Hepatocyte (in vitro differentiated cells): ENCODE data around the gene MADD. TPM values are rescaled to one million over a fixed set of nuclear protein-coding genes. Genes with fewer than 3 reads are reported as not detected.

Source experiments
- DNase-seq: peaks from one replicate; pipeline ENCODE4 v3.0.0-alpha.2; 2016; ENCODE audit warnings: low spot score
- H2AFZ ChIP-seq: fragments of 200-600 bp; sonication (generic); 2 replicates; pipeline ENCODE4 v1.6.0; 2016; ENCODE audit warnings: antibody characterized with exemption, mild to moderate bottlenecking
- H3K27ac ChIP-seq: fragments of 200-600 bp; sonication (generic); 2 replicates; pipeline ENCODE4 v1.5.1; 2016; ENCODE audit warnings: mild to moderate bottlenecking
- H3K27me3 ChIP-seq: fragments of 200-600 bp; sonication (generic); 2 replicates; pipeline ENCODE4 v1.6.1; 2016
- H3K36me3 ChIP-seq: fragments of 200-600 bp; sonication (generic); replicated peaks from 2 replicates; pipeline ENCODE4 v1.5.1; 2016; ENCODE audit warnings: low read depth; ENCODE audit not compliant: insufficient read depth
- H3K4me1 ChIP-seq: fragments of 200-600 bp; sonication (generic); 2 replicates; pipeline ENCODE4 v1.5.1; 2016; ENCODE audit warnings: mild to moderate bottlenecking, moderate library complexity; ENCODE audit not compliant: insufficient read depth
- H3K4me2 ChIP-seq: fragments of 200-600 bp; sonication (generic); 2 replicates; pipeline ENCODE4 v1.6.0; 2016
- H3K4me3 ChIP-seq: fragments of 200-600 bp; sonication (generic); 2 replicates; pipeline ENCODE4 v1.5.1; 2016; ENCODE audit warnings: mild to moderate bottlenecking
- H3K79me2 ChIP-seq: fragments of 200-600 bp; sonication (generic); 2 replicates; pipeline ENCODE4 v1.6.0; 2017; ENCODE audit warnings: mild to moderate bottlenecking
- H3K9me2 ChIP-seq: fragments of 200-600 bp; sonication (generic); replicated peaks from 2 replicates; pipeline ENCODE4 v1.6.0; 2017; ENCODE audit warnings: mild to moderate bottlenecking; ENCODE audit not compliant: insufficient read depth
- H3K9me3 ChIP-seq: fragments of 200-600 bp; sonication (generic); 2 replicates; pipeline ENCODE4 v1.5.1; 2016; ENCODE audit warnings: low read depth, mild to moderate bottlenecking
- H4K20me1 ChIP-seq: fragments of 200-600 bp; sonication (generic); 2 replicates; pipeline ENCODE4 v1.6.0; 2016; ENCODE audit warnings: mild to moderate bottlenecking; ENCODE audit not compliant: insufficient read depth, poor library complexity, severe bottlenecking
- EZH2 ChIP-seq: fragments of 200-600 bp; sonication (generic); IDR thresholded peaks from 2 replicates; pipeline ENCODE4 v1.6.1; 2016; ENCODE audit warnings: antibody characterized with exemption, mild to moderate bottlenecking, borderline replicate concordance
- EZH2phosphoT487 ChIP-seq: fragments of 200-600 bp; sonication (generic); IDR thresholded peaks from one replicate; pipeline ENCODE4 v1.6.1; 2018; ENCODE audit warnings: antibody characterized with exemption, mild to moderate bottlenecking, low read depth, moderate library complexity; ENCODE audit not compliant: unreplicated experiment, severe bottlenecking
- WGBS: methylation state at CpG from one replicate; pipeline ENCODE4 v1.1.6; 2016; ENCODE audit warnings: low lambda C conversion rate; ENCODE audit errors: missing lambda C conversion rate; 5-methylcytosine and 5-hydroxymethylcytosine counted together
- polyA plus RNA-seq: library from polyadenylated mRNA; unstranded; fragments of >200 nt; fragmentation: Nextera tagmentation; extraction: Ambion mirVana; gene quantifications from 2 replicates; pipeline ENCODE4 v1.2.1, GENCODE V29; 2016
- total RNA-seq: library from RNA; depleted of rRNA; stranded (reverse); fragments of >200 nt; gene quantifications from 2 replicates; pipeline ENCODE4 v1.2.3, GENCODE V29; 2014
- TF ChIP-seq, protein P1 (sequence below): fragments of 200-600 bp; sonication (generic); IDR thresholded peaks from 2 replicates; pipeline ENCODE4 v1.5.1; 2016; ENCODE audit warnings: antibody characterized with exemption, mild to moderate bottlenecking; ENCODE audit not compliant: poor library complexity

The MADD gene
- total and polyA plus RNA-seq, 2 experiments from 2014 or later, result 17.6 to 19.1 TPM

GRCh38 chr11:47359586-47359985 lies 89.7 kb downstream of the MADD start:
- no peaks in the 10 kb centered on the region for H3K4me1 ChIP-seq
- H3K4me3 ChIP-seq, result no peak overlapping the region
- no peak for TF ChIP-seq EZH2phosphoT487
- no peak for TF ChIP-seq EZH2
- TF ChIP-seq, protein P1, sequence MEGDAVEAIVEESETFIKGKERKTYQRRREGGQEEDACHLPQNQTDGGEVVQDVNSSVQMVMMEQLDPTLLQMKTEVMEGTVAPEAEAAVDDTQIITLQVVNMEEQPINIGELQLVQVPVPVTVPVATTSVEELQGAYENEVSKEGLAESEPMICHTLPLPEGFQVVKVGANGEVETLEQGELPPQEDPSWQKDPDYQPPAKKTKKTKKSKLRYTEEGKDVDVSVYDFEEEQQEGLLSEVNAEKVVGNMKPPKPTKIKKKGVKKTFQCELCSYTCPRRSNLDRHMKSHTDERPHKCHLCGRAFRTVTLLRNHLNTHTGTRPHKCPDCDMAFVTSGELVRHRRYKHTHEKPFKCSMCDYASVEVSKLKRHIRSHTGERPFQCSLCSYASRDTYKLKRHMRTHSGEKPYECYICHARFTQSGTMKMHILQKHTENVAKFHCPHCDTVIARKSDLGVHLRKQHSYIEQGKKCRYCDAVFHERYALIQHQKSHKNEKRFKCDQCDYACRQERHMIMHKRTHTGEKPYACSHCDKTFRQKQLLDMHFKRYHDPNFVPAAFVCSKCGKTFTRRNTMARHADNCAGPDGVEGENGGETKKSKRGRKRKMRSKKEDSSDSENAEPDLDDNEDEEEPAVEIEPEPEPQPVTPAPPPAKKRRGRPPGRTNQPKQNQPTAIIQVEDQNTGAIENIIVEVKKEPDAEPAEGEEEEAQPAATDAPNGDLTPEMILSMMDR, result no peak
- H4K20me1 ChIP-seq, result no peaks in the 10 kb centered on the region
- H3K27me3 ChIP-seq, result no peaks in the 10 kb centered on the region
- no peak overlapping the region for H3K4me2 ChIP-seq
- H3K9me3 ChIP-seq, result no peaks in the 10 kb centered on the region
- whole genome bisulfite sequencing, result 93% methylated on average over 15 of the region's 17 CpGs
- DNase-seq, result no peak
- no peak overlapping the region for H3K27ac ChIP-seq
- no peaks in the 10 kb centered on the region for H3K36me3 ChIP-seq
- no peak overlapping the region for H2AFZ ChIP-seq
- H3K79me2 ChIP-seq, result no peaks in the 10 kb centered on the region
- H3K9me2 ChIP-seq, result no peaks in the 10 kb centered on the region

- no peaks in the 10 kb centered on the region for H3K9me3 ChIP-seq
- H3K4me1 ChIP-seq, result no peaks in the 10 kb centered on the region
- no peaks in the 10 kb centered on the region for H3K27me3 ChIP-seq
- H3K36me3 ChIP-seq, result no peaks in the 10 kb centered on the region
- H2AFZ ChIP-seq, result no peak overlapping the region
- H3K79me2 ChIP-seq, result no peaks in the 10 kb centered on the region
- no peaks in the 10 kb centered on the region for H4K20me1 ChIP-seq
- 96% methylated on average over 15 of the region's 15 CpGs for WGBS
- no peak overlapping the region for H3K27ac ChIP-seq
- H3K4me3 ChIP-seq, result no peak overlapping the region
- TF ChIP-seq EZH2phosphoT487 (no peak), EZH2 (no peak)
- TF ChIP-seq, protein P1, result no peak
- no peak overlapping the region for H3K4me2 ChIP-seq
- DNase-seq, result no peak
- no peaks in the 10 kb centered on the region for H3K9me2 ChIP-seq
Observed at GRCh38 chr11:47360341-47360740, 90.4 kb downstream of the MADD start.

DNA sequence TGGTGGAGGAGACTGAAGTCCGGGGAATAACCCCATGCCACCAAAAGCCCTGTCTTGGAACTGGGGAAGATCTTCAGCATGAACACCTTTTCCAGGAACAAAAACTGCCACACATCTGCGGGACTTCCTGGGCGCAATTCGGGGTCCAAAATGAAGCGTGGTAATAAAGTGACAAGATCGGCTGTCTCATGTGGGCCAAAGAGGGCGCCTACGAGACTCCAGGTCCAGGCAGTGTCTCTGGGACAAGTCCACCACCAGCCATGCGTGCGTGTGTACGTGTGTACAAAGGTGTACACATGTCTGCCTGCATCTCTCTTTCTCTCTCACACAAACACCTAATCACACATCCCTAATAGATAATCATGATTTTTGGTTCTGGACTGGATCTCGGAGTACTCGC lies 91.5 kb downstream of the MADD start:
- TF ChIP-seq, protein P1, result no peak
- no peak for TF ChIP-seq EZH2
- no peak for TF ChIP-seq EZH2phosphoT487

GRCh38 chr11:47366020-47366490 lies 96.1 kb downstream of the MADD start:
- Histone ChIP-seq H3K9me3 (no peaks in the 10 kb centered on the region), H3K27me3 (no peaks in the 10 kb centered on the region), H3K4me3 (no peak overlapping the region), H3K4me2 (no peak overlapping the region), H4K20me1 (no peaks in the 10 kb centered on the region), H3K4me1 (no peaks in the 10 kb centered on the region), H3K27ac (no peak overlapping the region), H3K36me3 (no peaks in the 10 kb centered on the region), H2AFZ (no peak overlapping the region), H3K79me2 (no peaks in the 10 kb centered on the region), H3K9me2 (no peaks in the 10 kb centered on the region)
- WGBS, result 90% methylated on average over 1 of the region's 1 CpG
- DNase-seq, result no peak
- TF ChIP-seq, protein P1, result no peak
- no peak for TF ChIP-seq EZH2

More for the DNA sequence above, 91.5 kb downstream of the MADD start:
- no peak overlapping the region for H3K4me3 ChIP-seq
- no peaks in the 10 kb centered on the region for H4K20me1 ChIP-seq
- no peak overlapping the region for H3K4me2 ChIP-seq
- H3K4me1 ChIP-seq, result no peaks in the 10 kb centered on the region
- H3K9me3 ChIP-seq, result no peaks in the 10 kb centered on the region
- DNase-seq, result no peak
- no peak overlapping the region for H3K27ac ChIP-seq
- H3K27me3 ChIP-seq, result no peaks in the 10 kb centered on the region
- no peaks in the 10 kb centered on the region for H3K36me3 ChIP-seq
- H3K9me2 ChIP-seq, result no peaks in the 10 kb centered on the region
- 87% methylated on average over 13 of the region's 13 CpGs for WGBS
- H2AFZ ChIP-seq, result no peak overlapping the region
- no peaks in the 10 kb centered on the region for H3K79me2 ChIP-seq
